Activated CD4-positive, alpha-beta T cell treated with anti-CD3 and anti-CD28 coated beads, Interleukin-2, amount 50 U/mL, for 16 hours (primary cell): ENCODE results near the gene FGD4.

Source experiments
- DNase-seq: peaks from one replicate; pipeline ENCODE4 v3.0.0-alpha.2; 2020

Gene FGD4

DNA sequence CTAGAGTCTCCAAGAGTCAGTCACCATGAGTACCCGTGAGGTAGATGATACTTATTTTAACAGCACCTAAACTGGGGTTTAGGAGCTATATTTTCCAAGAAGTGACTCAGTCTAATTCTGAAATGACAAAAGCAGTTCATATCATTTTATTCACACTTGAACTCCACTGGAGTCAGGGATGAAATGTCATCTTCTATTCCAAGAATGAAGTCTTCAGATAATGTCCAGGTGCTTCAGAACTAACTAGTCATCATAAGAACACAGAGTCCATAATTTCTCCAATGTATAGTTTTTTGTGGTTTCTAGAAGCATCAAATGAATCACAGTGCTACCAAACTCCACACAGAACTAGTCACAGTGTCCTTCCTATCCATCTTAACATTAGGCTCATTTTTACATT, 293.0 kb downstream of the FGD4 start:
- DNase-seq: peak; percentile 32

DNA sequence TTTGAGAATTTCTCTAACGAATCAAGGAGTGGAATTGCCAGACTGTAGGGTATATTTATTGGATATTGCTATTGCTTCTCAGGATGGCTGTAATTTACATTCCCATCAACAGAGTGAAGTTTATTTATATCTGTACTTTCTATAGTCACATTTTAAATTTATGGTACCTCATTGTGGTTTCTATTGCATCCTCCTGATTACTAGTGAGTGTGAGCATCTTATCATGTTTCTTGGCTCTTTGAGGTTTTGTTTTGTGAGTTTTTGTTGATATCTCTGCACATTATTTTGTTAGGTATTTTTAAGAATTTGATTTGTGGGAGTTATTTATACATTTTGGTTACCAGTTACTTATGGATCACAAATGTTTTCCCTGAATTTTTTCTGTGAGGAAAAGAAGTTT, 293.7 kb downstream of the FGD4 start:
- no peak for DNase-seq
